ENCODE measurements around the gene OR8D1.

DNA sequence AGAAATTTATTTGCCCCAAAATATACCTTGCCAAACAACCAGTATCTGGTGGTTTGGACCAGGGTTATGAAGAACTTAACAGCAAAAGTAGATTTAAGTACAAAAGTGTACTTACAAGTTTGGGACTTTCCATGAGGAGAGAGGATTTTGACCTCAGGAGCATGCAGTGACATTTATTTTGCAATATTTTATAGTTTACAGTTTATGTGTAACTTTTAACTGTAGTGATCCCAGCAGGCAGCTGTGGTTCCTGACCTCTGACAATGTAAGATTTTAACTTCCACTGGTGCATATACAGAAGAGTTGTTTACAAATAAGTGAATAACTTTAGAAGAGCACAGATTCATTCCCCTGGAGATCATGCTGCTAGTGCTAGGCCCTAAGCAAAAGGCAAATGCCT is 6.7 kb downstream of the OR8D1 start:
- TF ChIP-seq, protein P1, sequence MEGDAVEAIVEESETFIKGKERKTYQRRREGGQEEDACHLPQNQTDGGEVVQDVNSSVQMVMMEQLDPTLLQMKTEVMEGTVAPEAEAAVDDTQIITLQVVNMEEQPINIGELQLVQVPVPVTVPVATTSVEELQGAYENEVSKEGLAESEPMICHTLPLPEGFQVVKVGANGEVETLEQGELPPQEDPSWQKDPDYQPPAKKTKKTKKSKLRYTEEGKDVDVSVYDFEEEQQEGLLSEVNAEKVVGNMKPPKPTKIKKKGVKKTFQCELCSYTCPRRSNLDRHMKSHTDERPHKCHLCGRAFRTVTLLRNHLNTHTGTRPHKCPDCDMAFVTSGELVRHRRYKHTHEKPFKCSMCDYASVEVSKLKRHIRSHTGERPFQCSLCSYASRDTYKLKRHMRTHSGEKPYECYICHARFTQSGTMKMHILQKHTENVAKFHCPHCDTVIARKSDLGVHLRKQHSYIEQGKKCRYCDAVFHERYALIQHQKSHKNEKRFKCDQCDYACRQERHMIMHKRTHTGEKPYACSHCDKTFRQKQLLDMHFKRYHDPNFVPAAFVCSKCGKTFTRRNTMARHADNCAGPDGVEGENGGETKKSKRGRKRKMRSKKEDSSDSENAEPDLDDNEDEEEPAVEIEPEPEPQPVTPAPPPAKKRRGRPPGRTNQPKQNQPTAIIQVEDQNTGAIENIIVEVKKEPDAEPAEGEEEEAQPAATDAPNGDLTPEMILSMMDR (IDR thresholded peaks at IDR 0.05): no peak
- TF ChIP-seq PHF8 (IDR thresholded peaks at IDR 0.05; ENCODE audit: borderline replicate concordance, low read depth) (no peak), POLR2A (IDR thresholded peaks at IDR 0.05; ENCODE audit: low read length) (no peak), BHLHE40 (IDR thresholded peaks at IDR 0.05; ENCODE audit: low read depth, low read length) (no peak), CHD2 (IDR thresholded peaks at IDR 0.05; ENCODE audit: low read length, partially characterized antibody) (no peak), TP53 (CRISPR knock-in tag; IDR thresholded peaks at IDR 0.05) (no peak), HDAC2 (IDR thresholded peaks at IDR 0.05) (no peak)
- TF ChIP-seq, protein P2, sequence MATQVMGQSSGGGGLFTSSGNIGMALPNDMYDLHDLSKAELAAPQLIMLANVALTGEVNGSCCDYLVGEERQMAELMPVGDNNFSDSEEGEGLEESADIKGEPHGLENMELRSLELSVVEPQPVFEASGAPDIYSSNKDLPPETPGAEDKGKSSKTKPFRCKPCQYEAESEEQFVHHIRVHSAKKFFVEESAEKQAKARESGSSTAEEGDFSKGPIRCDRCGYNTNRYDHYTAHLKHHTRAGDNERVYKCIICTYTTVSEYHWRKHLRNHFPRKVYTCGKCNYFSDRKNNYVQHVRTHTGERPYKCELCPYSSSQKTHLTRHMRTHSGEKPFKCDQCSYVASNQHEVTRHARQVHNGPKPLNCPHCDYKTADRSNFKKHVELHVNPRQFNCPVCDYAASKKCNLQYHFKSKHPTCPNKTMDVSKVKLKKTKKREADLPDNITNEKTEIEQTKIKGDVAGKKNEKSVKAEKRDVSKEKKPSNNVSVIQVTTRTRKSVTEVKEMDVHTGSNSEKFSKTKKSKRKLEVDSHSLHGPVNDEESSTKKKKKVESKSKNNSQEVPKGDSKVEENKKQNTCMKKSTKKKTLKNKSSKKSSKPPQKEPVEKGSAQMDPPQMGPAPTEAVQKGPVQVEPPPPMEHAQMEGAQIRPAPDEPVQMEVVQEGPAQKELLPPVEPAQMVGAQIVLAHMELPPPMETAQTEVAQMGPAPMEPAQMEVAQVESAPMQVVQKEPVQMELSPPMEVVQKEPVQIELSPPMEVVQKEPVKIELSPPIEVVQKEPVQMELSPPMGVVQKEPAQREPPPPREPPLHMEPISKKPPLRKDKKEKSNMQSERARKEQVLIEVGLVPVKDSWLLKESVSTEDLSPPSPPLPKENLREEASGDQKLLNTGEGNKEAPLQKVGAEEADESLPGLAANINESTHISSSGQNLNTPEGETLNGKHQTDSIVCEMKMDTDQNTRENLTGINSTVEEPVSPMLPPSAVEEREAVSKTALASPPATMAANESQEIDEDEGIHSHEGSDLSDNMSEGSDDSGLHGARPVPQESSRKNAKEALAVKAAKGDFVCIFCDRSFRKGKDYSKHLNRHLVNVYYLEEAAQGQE (IDR thresholded peaks at IDR 0.05): no peak
